Ovary (tissue), 9 donors: ENCODE results near the gene ITIH4. TPM values are rescaled to one million over a fixed set of nuclear protein-coding genes. Genes with fewer than 3 reads are reported as not detected.

Source experiments
- DNase-seq, 5 donors: peaks; one replicate each; pipeline ENCODE4 v3.0.0-alpha.2; 2019 to 2020
- H3K27ac ChIP-seq, 2 donors: fragments of 200-600 bp; one replicate each; pipeline versions ENCODE4 v1.5.1 to v1.8.0; 2019 to 2022
- H3K27me3 ChIP-seq: fragments of 200-600 bp; one replicate; pipeline ENCODE4 v1.8.0; 2022
- H3K36me3 ChIP-seq: fragments of 200-600 bp; sonication (generic); one replicate; pipeline ENCODE4 v1.5.1; 2019
- H3K4me1 ChIP-seq: one replicate; pipeline ENCODE4 v1.8.1; 2013; ENCODE audit warnings: mild to moderate bottlenecking, moderate library complexity; ENCODE audit not compliant: insufficient read depth
- H3K4me3 ChIP-seq: fragments of 200-600 bp; sonication (generic); one replicate; pipeline ENCODE4 v1.5.1; 2017
- H3K9me3 ChIP-seq, 2 donors: fragments of 200-600 bp in 1 of 2; sonication (generic) in 1 of 2; one replicate each; pipeline versions ENCODE4 v1.5.1 to v1.8.1; 2013 to 2019; ENCODE audit warnings: mild to moderate bottlenecking in 1 of 2, moderate library complexity in 1 of 2
- EP300 ChIP-seq: sonication (generic); formaldehyde crosslinking; IDR thresholded peaks from one replicate; pipeline ENCODE4 v1.6.1; 2017; ENCODE audit warnings: antibody characterized with exemption
- POLR2A ChIP-seq: fragments of 450-650 bp; IDR thresholded peaks from one replicate; pipeline ENCODE4 v1.6.1; 2017; ENCODE audit warnings: antibody characterized with exemption, mild to moderate bottlenecking, moderate library complexity
- WGBS, 3 donors: extraction: QIAGEN DNeasy Blood & Tissue Kit in 1 of 3; methylation state at CpG; one replicate each; pipeline versions ENCODE4 v1.1.5 to v1.1.7; 2013 to 2017; 5-methylcytosine and 5-hydroxymethylcytosine counted together
- intact Hi-C, 4 donors: fragments of 100-400 bp; cut with DNase I; formaldehyde crosslinking; loops; one replicate each; pipeline versions ENCODE4 v1.11.0 to v1.15.1; 2022 to 2023
- polyA plus RNA-seq, 2 donors: library from polyadenylated mRNA; stranded (reverse); fragments of 200-250 nt in 1 of 2; fragments of 350-450 nt in 1 of 2; fragmentation: Illumina TruSeq in 1 of 2; extraction: RNeasy Lipid Tissue Mini Kit (QIAGEN cat#74804) in 1 of 2; gene quantifications; one replicate each; pipeline ENCODE4 v1.2.3, GENCODE V29; 2013 to 2014
- total RNA-seq, 7 donors: library from RNA; depleted of rRNA in 2 of 7; stranded (reverse); fragments of >200 nt in 2 of 7; fragmentation: NEBNext Ultra II Directional in 3 of 7; extraction: Animal tissue kit (Norgen Biotek cat#: 25700) in 3 of 7; gene quantifications; one replicate each; pipeline versions ENCODE4 v1.1.0 to v1.2.4, GENCODE V29; 2016 to 2023
- TF ChIP-seq, protein P1 (sequence below), 3 donors: fragments of 450-650 bp in 2 of 3; fragments of 200-600 bp in 1 of 3; IDR thresholded peaks; one replicate each; pipeline versions ENCODE4 v1.5.1 to v1.8.0; 2016 to 2022; ENCODE audit warnings: antibody characterized with exemption in 3 of 3, mild to moderate bottlenecking in 1 of 3
- donor health status: DM: no; HTN: no; CAD: no; lungs with moderate emphysema.
- donor health status: DM: no; HTN: no; CAD: no.
- donor health status: Bipolar disorder and iron deficiency.
- donor health status: DM: yes; HTN: yes; CAD: no.
- donor health status: DM: no; HTN: no; CAD: no.
- donor health status: DM: yes; HTN: yes; CAD: no.

ITIH4 gene
- total and polyA plus RNA-seq, 9 donors = 2.2 to 14.2 (median 4.0) TPM

DNA sequence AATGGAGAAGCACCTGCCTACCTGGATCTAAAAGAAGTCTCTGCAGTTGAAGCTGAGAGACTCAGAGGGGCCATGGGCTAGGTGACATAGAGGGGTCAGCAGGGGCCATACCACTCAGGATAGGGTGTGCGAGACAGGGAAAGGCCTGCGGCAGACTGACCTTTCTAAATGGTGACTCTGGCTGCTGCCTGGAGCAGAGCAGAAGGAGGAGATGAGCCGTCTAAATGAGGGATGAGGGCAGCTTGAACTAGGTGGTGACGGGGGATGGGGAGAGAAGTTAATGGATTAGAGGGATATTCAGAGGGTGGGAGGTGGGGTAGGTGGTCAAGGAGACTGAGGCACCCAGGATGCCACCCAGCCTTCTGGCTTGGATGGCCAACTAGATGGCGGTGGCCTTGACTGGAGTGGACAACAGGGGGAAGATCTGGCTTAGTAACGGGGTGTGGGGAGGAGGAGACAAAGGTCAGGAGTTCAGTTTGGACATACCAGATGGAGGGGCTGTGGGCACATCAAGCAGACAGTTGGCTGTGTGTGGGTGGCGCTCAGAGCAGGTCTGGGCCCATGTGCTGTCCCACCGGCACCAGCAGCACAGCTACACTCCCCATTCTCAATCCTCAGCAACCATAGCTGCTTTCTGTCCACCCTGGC, 56.3 kb downstream of the ITIH4 start:
- WGBS, 3 donors = 66 to 80% (median 71%) methylated on average over 8 of the region's 8 CpGs
- intact Hi-C loops = no loop called here

DNA sequence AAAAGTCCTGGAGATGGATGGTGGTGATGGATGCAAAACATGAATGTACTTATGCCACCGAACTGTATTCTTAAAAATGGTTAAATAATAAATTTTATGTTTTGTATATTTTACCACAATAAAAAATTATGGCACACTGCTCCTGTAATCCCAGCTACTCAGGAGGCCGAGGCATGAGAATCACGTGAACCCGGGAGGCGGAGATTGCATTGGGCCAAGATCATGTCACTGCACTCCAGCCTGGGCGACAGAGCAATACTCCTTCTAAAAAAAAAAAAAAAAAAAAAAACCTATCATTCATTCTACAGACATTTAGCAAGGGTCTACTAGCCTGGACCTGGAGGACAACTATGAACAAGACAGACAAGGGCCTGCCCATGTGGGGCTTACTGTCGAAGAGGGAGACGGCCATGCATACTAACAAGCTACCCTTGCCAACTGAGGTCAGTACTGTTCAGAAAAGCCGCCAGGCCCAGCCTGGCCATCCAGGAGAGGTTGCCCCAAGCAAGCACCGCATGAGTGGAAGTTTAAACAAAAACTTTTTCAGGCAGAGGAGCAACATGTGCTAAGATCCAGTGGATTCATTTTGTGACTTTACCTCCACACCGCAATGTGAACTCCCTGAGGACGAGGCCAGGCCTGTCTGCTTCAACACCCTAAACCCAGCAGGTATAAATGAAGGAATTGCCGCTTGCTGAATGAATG, 57.0 kb downstream of the ITIH4 start:
- WGBS, 3 donors = 91 to 92% (median 91%) methylated on average over 13 of the region's 13 CpGs
- intact Hi-C loops = no loop called here
- peak in 1 of 5 donors; percentile 20 for DNase-seq

More for the DNA sequence above, 56.3 kb downstream of the ITIH4 start:
- TF ChIP-seq POLR2A = no peak
- no peak for TF ChIP-seq EP300
- TF ChIP-seq, protein P1, sequence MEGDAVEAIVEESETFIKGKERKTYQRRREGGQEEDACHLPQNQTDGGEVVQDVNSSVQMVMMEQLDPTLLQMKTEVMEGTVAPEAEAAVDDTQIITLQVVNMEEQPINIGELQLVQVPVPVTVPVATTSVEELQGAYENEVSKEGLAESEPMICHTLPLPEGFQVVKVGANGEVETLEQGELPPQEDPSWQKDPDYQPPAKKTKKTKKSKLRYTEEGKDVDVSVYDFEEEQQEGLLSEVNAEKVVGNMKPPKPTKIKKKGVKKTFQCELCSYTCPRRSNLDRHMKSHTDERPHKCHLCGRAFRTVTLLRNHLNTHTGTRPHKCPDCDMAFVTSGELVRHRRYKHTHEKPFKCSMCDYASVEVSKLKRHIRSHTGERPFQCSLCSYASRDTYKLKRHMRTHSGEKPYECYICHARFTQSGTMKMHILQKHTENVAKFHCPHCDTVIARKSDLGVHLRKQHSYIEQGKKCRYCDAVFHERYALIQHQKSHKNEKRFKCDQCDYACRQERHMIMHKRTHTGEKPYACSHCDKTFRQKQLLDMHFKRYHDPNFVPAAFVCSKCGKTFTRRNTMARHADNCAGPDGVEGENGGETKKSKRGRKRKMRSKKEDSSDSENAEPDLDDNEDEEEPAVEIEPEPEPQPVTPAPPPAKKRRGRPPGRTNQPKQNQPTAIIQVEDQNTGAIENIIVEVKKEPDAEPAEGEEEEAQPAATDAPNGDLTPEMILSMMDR (IDR thresholded peaks at IDR 0.05) = no peak
- Histone ChIP-seq H3K9me3 (no peaks in the 10 kb centered on the region), H3K4me3 (no peak overlapping the region), H3K4me1 (peaks cover 2% of the 10 kb centered on the region), H3K27me3 (no peaks in the 10 kb centered on the region), H3K27ac (no peak overlapping the region), H3K36me3 (no peaks in the 10 kb centered on the region)
- peak in 1 of 5 donors; percentile 15 for DNase-seq

DNA sequence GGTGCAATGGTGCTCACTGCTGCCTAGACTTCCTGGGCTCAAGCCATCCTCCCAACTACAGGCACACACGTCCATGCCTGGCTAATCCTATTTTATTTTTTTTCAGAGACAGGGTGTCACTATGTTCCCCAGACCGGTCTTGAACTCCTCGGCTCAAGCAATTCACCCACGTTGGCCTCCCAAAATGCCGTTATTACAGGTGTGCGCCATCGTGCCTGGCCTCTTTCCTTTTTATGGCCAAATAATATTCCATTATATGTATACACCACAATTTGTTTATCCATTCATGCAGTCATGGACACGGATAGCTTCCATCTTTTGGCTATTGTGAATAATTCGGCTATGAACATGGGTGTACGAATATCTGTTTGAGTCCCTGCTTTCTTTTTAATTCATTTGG, 58.8 kb downstream of the ITIH4 start:
- no peaks in the 10 kb centered on the region for H3K27me3 ChIP-seq
- peak in 1 of 5 donors; percentile 18 for DNase-seq
- no peak overlapping the region for H3K27ac ChIP-seq
- TF ChIP-seq POLR2A = no peak
- TF ChIP-seq, protein P1 (IDR thresholded peaks at IDR 0.05) = no peak
- TF ChIP-seq EP300 = no peak
- intact Hi-C loops = no loop called here
- H3K9me3 ChIP-seq = no peaks in the 10 kb centered on the region
- 83 to 88% (median 86%) methylated on average over 10 of the region's 10 CpGs for WGBS, 3 donors
- H3K4me1 ChIP-seq = peaks cover 2% of the 10 kb centered on the region
- H3K4me3 ChIP-seq = peak overlapping the region; percentile 75
- no peaks in the 10 kb centered on the region for H3K36me3 ChIP-seq

More for the DNA sequence above, 57.0 kb downstream of the ITIH4 start:
- Histone ChIP-seq H3K36me3 (no peaks in the 10 kb centered on the region), H3K27me3 (no peaks in the 10 kb centered on the region), H3K9me3 (no peaks in the 10 kb centered on the region), H3K27ac (no peak overlapping the region), H3K4me3 (no peak overlapping the region), H3K4me1 (peaks cover 2% of the 10 kb centered on the region)
- TF ChIP-seq EP300 (no peak), POLR2A (no peak)
- TF ChIP-seq, protein P1 (IDR thresholded peaks at IDR 0.05) = no peak

DNA sequence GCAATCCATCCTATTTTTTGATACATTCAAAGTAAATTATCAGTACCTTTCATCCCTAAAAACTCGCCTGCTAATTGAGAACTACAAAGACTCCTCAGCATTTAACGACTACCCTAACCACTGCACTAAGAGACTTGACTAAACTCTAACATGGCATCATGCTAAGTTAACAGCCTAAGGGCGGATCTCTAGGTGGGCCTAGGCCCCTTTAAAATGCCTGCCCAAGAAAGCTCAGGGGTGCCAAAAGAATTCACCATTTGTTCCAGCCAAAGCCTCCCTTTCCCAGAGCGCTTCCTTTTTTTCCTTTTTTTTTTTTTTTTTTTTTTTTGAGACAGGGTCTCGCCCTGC, 59.2 kb downstream of the ITIH4 start:
- Histone ChIP-seq H3K9me3 (no peaks in the 10 kb centered on the region), H3K36me3 (no peaks in the 10 kb centered on the region), H3K4me1 (peaks cover 2% of the 10 kb centered on the region), H3K27ac (peak overlapping the region in 1 of 2 donors; percentile 58), H3K27me3 (no peaks in the 10 kb centered on the region), H3K4me3 (peak overlapping the region; percentile 75)
- TF ChIP-seq, protein P1 (IDR thresholded peaks at IDR 0.05) = no peak
- TF ChIP-seq POLR2A (no peak), EP300 (no peak)
- DNase-seq = no peak
- WGBS, 3 donors = 31 to 40% (median 34%) methylated on average over 5 of the region's 5 CpGs
- intact Hi-C loops = no loop called here
